Measurements from ENCODE around the gene GRB7. TPM values are rescaled to one million over a fixed set of nuclear protein-coding genes. Genes with fewer than 3 reads are reported as not detected.

Gene GRB7
- total RNA-seq, 1 donor from 2014 or later, result 34.5 TPM

DNA sequence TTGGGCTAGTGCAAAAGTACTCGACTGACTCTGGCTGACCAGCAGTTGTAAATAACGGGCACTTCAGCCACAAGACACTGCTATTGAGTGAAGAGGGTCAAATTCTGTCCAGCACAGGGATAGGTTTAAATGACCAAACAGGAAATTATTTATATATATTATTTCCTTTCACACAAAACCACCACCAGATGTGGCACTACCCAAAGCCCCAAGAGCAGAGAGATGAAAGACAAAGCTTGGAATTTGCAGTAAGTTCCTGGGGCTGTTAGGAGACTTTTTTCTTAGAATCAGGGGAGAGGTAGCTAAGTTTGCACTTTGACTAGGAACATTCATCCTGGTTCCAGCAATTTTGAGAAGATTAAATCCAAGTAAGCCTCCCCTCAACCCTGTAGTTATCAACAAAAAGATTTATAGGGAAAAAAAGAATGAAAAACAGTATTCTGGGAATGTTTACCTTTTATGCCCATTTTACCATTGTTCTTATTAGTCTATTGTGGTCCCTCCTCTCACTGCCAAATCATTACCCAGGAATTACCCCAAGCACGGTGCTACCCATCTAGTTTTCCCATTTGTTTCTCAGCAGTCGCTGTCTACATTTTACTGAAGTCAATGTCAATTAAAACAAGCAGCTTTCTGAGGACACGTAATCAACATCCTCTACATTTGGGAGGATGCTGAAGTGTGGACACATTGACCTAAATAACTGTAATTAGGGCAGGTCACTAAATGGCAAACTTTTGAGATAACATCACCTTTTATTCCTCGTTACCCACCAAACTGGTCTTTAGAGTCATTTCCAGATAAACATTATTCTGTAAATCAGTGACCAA lies 43.5 kb downstream of the GRB7 start:
- intact Hi-C loops (cut with DNase I), result no loop called here
- Histone ChIP-seq H3K36me3 (no peaks in the 10 kb centered on the region), H3K27me3 (ENCODE audit: low read depth) (peaks cover 6% of the 10 kb centered on the region), H3K27ac (no peak overlapping the region), H3K4me3 (no peak overlapping the region), H3K9me3 (no peaks in the 10 kb centered on the region), H3K4me1 (peaks cover 15% of the 10 kb centered on the region)
- ATAC-seq, result no peak
- TF ChIP-seq, protein P1, sequence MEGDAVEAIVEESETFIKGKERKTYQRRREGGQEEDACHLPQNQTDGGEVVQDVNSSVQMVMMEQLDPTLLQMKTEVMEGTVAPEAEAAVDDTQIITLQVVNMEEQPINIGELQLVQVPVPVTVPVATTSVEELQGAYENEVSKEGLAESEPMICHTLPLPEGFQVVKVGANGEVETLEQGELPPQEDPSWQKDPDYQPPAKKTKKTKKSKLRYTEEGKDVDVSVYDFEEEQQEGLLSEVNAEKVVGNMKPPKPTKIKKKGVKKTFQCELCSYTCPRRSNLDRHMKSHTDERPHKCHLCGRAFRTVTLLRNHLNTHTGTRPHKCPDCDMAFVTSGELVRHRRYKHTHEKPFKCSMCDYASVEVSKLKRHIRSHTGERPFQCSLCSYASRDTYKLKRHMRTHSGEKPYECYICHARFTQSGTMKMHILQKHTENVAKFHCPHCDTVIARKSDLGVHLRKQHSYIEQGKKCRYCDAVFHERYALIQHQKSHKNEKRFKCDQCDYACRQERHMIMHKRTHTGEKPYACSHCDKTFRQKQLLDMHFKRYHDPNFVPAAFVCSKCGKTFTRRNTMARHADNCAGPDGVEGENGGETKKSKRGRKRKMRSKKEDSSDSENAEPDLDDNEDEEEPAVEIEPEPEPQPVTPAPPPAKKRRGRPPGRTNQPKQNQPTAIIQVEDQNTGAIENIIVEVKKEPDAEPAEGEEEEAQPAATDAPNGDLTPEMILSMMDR (IDR thresholded peaks at IDR 0.05), result no peak
- DNase-seq, result no peak

DNA sequence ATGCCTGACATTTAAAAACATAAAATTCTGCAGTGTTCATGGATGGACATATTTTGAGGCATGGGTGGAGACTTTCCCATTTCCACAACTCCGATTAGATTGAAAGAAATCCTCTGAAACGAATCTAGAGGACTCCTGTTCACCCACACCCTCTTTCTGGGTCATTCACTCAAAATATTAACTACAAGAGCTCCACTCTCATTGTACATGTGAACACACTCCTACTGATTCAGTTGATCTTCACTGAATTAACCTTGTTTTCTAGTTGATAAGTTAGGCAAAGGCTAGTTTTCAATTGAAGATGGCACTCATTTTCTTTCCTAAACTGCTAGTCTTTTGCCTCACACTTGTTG lies 44.1 kb downstream of the GRB7 start:
- Histone ChIP-seq H3K9me3 (no peaks in the 10 kb centered on the region), H3K27me3 (ENCODE audit: low read depth) (peaks cover 5% of the 10 kb centered on the region), H3K27ac (no peak overlapping the region), H3K36me3 (no peaks in the 10 kb centered on the region), H3K4me1 (peaks cover 15% of the 10 kb centered on the region), H3K4me3 (no peak overlapping the region)
- intact Hi-C loops (cut with DNase I), result no loop called here
- no peak for DNase-seq
- ATAC-seq, result peak in 1 of 2 donors; percentile 10
- TF ChIP-seq, protein P1 (IDR thresholded peaks at IDR 0.05), result no peak

DNA sequence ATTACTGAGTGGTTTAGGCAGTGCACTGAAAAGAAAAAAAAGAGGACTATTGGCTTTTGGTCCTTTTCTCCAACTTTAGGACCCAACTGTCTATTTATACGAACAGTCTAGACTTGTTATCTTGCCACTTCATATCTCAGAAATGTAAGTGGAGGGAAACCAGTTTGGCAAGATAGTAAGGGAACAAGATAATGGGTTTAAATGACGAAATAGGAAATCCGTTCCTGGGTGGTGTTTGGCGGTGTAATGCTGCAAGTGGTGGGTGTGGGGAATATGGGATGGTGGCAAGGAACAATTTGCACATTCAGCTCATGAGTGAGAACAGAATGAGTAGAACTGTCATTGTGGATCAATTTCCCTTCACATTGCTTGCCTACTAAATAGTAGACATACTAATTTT lies 44.7 kb downstream of the GRB7 start:
- intact Hi-C loops (cut with DNase I), result no loop called here
- Histone ChIP-seq H3K4me1 (peaks cover 15% of the 10 kb centered on the region), H3K4me3 (no peak overlapping the region), H3K9me3 (no peaks in the 10 kb centered on the region), H3K27ac (peak overlapping the region; percentile 2), H3K27me3 (ENCODE audit: low read depth) (peaks cover 5% of the 10 kb centered on the region), H3K36me3 (no peaks in the 10 kb centered on the region)
- ATAC-seq (peak; percentile 90 to 95), DNase-seq (no peak)
- TF ChIP-seq, protein P1 (IDR thresholded peaks at IDR 0.05), result no peak

DNA sequence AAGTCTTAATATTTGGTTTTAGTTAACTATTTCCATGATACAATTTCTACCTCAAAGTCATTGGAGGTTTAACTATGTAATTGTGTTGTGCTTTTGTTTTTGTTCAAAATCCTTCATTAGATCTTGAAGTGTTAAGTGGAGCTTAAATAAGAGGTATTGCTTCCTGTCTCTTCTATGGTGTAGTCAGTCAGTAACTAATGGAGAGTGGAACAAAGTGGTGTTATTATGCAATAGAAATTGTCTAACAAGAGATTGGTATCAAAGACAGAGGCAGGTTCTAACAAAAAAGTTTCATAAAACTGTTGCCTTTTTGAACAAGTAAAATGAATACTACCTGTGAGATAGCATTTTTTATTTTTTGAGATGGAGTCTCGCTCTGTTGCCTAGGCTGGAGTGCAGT lies 45.2 kb downstream of the GRB7 start:
- Histone ChIP-seq H3K27me3 (ENCODE audit: low read depth) (peaks cover 5% of the 10 kb centered on the region), H3K4me3 (no peak overlapping the region), H3K4me1 (peaks cover 15% of the 10 kb centered on the region), H3K27ac (peak overlapping the region; percentile 2), H3K36me3 (no peaks in the 10 kb centered on the region), H3K9me3 (no peaks in the 10 kb centered on the region)
- DNase-seq, result no peak
- peak; percentile 63 for ATAC-seq
- TF ChIP-seq, protein P1 (IDR thresholded peaks at IDR 0.05), result no peak
- intact Hi-C loops (cut with DNase I), result no loop called here

DNA sequence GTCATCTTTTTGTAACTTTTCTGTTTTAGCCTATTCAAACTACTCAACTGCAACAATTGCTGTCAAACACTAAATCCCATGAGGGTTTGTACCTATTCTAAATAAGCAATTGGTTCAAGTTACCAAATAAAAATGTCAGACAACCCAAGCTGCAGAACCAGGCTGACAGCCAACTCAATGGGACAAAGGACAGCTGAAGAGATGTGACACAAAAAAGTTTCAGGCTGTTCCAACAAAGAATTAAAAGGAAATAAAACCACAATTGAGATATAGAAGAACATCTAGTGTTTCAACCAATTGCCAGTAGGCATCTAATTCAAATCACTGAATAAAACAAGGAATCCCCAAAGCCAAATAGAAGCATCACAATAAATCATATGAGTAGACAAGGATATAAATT lies 49.3 kb downstream of the GRB7 start:
- TF ChIP-seq, protein P1 (IDR thresholded peaks at IDR 0.05), result no peak
- DNase-seq, result no peak
- intact Hi-C loops (cut with DNase I), result no loop called here
- no peak for ATAC-seq
- Histone ChIP-seq H3K36me3 (no peaks in the 10 kb centered on the region), H3K9me3 (no peaks in the 10 kb centered on the region), H3K4me3 (no peak overlapping the region), H3K27ac (no peak overlapping the region), H3K27me3 (ENCODE audit: low read depth) (no peaks in the 10 kb centered on the region), H3K4me1 (peaks cover under 1% of the 10 kb centered on the region)
